Progenitor cell of endocrine pancreas (in vitro differentiated cells): ENCODE data around the gene LDLRAD1. TPM values are rescaled to one million over a fixed set of nuclear protein-coding genes. Genes with fewer than 3 reads are reported as not detected.
A peak's percentile ranks its signal among the peaks of the same experiment; 100 is the strongest.
"Not testable (repeated sequence)": the region's sequence is repeated elsewhere in the genome, so short reads cannot be mapped to it uniquely, and the experiment has no call there.

Source experiments
- DNase-seq: peaks from one replicate; pipeline ENCODE4 v3.0.0; 2021; ENCODE audit warnings: low spot score; ENCODE audit not compliant: unreplicated experiment
- H3K27ac Mint-ChIP-seq: 2 replicates; pipeline ENCODE4 v1.8.0; 2021; ENCODE audit warnings: mild to moderate bottlenecking, moderate library complexity, mixed read lengths
- H3K27me3 Mint-ChIP-seq: 2 replicates; pipeline ENCODE4 v1.8.0; 2021; ENCODE audit warnings: mixed read lengths
- H3K36me3 Mint-ChIP-seq: 2 replicates; pipeline ENCODE4 v1.8.0; 2022; ENCODE audit warnings: mixed read lengths; ENCODE audit not compliant: insufficient read depth
- H3K4me1 Mint-ChIP-seq: 2 replicates; pipeline ENCODE4 v1.8.0; 2021; ENCODE audit warnings: low read depth, mixed read lengths
- H3K4me3 Mint-ChIP-seq: 2 replicates; pipeline ENCODE4 v1.8.0; 2021; ENCODE audit warnings: low read depth, mild to moderate bottlenecking, moderate library complexity, mixed read lengths
- H3K9me3 Mint-ChIP-seq: 2 replicates; pipeline ENCODE4 v1.8.0; 2021; ENCODE audit warnings: low read depth, mixed read lengths
- total RNA-seq: library from RNA; stranded (reverse); gene quantifications from 2 replicates; pipeline ENCODE4 v1.2.1, GENCODE V29; 2021
- TF ChIP-seq, protein P1 (sequence below): fragments of 200-600 bp; sonication (generic); IDR thresholded peaks from one replicate; pipeline ENCODE4 v1.5.0; 2021; ENCODE audit warnings: antibody characterized with exemption, mild to moderate bottlenecking; ENCODE audit not compliant: unreplicated experiment

Gene LDLRAD1
- total RNA-seq, 1 donor from 2014 or later = 0.84 TPM

DNA sequence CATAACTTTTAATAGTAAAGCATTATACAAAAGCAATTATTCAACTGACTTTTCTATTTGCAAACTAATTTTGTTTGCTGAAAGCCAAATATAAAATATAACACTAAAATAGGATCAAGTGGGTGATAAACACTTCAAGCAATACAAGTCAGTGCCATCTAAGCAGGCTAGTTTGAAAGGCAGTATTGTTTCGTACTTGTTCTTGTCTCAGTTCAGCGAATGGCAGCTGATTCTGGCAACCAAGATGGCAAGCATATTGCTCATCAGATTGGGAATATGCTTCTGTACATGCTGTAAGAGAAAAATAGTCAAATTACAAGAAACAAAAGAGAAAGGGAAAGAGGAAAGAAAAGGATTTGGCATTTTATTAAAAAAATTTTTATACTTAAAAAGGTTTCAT lies 27.5 kb upstream of the LDLRAD1 start:
- TF ChIP-seq, protein P1, sequence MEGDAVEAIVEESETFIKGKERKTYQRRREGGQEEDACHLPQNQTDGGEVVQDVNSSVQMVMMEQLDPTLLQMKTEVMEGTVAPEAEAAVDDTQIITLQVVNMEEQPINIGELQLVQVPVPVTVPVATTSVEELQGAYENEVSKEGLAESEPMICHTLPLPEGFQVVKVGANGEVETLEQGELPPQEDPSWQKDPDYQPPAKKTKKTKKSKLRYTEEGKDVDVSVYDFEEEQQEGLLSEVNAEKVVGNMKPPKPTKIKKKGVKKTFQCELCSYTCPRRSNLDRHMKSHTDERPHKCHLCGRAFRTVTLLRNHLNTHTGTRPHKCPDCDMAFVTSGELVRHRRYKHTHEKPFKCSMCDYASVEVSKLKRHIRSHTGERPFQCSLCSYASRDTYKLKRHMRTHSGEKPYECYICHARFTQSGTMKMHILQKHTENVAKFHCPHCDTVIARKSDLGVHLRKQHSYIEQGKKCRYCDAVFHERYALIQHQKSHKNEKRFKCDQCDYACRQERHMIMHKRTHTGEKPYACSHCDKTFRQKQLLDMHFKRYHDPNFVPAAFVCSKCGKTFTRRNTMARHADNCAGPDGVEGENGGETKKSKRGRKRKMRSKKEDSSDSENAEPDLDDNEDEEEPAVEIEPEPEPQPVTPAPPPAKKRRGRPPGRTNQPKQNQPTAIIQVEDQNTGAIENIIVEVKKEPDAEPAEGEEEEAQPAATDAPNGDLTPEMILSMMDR = no peak
- no peak for DNase-seq
- Mint-ChIP-seq H3K36me3 (peaks cover 13% of the 10 kb centered on the region), H3K27ac (no peak overlapping the region), H3K9me3 (no peaks in the 10 kb centered on the region), H3K4me1 (peaks cover 7% of the 10 kb centered on the region), H3K4me3 (no peak overlapping the region), H3K27me3 (no peaks in the 10 kb centered on the region)

DNA sequence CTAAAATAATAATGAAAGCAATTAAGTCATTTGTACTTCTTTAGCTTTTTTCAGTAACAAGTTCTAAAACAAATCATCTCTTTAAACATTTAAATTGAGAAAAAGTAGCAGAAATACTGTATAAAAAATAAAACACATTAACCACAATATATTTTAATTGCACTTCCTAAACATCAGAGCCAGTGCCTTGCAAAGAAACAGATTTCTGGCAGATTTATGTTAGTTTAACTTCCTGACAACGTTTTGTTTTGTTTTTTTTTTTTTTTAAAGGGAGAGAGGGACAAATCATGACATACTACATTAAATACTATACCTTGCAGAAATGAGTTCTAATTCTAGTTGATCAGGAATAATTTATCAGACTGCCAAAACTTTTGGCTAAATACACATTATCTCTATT lies 23.8 kb upstream of the LDLRAD1 start:
- DNase-seq = no peak
- Mint-ChIP-seq H3K9me3 (no peaks in the 10 kb centered on the region), H3K27ac (no peak overlapping the region), H3K36me3 (peaks cover 19% of the 10 kb centered on the region), H3K4me3 (no peak overlapping the region), H3K27me3 (no peaks in the 10 kb centered on the region), H3K4me1 (peaks cover 4% of the 10 kb centered on the region)
- TF ChIP-seq, protein P1 = no peak

DNA sequence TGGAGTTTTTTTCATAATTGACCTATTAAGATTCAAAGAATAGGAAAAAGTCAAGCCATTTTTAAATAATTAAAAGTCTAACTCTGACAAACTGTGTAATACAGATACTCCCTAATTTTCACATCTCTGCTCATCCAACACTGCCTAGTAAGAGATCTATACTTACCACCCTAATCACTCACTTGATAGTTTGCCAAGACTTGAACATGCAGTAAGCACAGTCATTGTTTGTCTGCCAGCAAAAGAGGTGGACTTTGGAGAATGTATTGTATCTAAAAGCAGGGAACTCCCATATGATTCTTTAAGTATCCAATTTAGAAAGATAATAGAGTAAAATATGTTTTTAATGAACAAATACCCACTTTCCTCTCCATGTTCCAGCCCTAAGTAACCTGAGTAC lies 19.5 kb upstream of the LDLRAD1 start:
- peaks cover 22% of the 10 kb centered on the region for H3K36me3 Mint-ChIP-seq
- H3K27ac Mint-ChIP-seq = no peak overlapping the region
- TF ChIP-seq, protein P1 = no peak
- DNase-seq = no peak
- no peak overlapping the region for H3K4me3 Mint-ChIP-seq
- H3K4me1 Mint-ChIP-seq = no peaks in the 10 kb centered on the region
- no peaks in the 10 kb centered on the region for H3K9me3 Mint-ChIP-seq
- H3K27me3 Mint-ChIP-seq = no peaks in the 10 kb centered on the region

DNA sequence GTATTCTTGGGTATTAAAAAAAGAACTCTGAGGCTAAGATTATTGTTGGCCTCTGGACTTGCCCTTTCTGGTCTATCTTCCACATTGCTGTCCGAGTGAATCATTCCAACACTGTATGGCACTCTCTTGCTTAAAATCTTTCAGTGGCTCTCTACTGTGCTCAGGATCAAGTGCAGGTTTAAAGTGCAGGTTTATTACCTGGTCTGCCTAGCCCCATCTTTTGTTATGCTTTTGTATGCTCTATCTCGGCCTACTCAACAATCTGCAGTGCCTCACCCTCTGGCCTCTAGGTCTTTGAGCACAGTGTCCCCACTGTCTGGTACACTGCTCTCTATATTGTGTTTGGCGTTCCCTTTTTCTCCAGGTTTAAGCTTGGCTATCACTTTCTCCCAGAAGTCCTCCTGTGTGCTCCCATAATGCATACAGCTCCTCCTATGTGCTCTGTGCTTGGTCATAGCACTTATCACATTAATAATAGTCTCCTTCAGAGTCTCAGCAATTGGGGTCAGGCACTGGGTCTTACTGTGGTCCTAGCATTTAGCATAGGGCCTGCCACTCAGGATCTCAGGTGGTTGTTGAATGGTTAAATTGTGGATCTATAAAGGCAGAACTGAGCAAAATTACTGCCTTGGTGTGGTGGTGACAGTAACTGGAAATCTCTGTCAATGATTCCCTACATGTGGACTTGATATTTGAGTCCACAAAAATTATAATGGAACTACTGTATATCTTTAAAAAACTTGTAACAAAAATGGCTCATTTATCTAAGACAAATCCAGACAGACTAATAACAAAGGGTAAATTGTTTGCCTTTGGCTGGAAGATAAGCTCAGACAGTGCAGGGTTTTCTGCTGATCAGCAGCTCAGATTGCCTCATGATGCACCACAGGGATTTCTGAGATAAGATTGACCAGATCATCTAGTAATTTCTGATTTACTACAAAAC lies 10.6 kb upstream of the LDLRAD1 start:
- Mint-ChIP-seq H3K4me1 (peaks cover 24% of the 10 kb centered on the region), H3K27me3 (no peaks in the 10 kb centered on the region), H3K9me3 (no peaks in the 10 kb centered on the region), H3K4me3 (no peak overlapping the region), H3K27ac (peak overlapping the region; percentile 88), H3K36me3 (peaks cover 8% of the 10 kb centered on the region)
- DNase-seq = no peak
- TF ChIP-seq, protein P1 = no peak

DNA sequence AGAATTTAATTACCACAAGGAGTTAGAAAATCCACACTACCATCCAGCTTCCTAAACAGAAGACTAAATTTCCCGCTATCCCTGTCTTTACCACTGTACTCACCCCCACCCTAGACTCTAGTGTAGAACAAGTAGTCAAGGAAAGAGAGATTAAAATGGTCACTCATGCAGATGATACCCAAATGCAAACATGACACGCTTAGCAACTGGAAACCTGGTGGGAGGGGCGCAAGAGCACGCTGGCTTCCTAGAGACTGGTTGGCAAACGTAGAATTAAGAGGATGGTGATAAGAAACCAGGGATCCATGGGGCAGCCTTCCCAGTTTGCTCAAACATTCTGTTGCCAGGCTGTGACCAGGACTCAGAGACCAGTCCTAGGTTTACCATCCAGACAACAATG lies 9.9 kb upstream of the LDLRAD1 start:
- Mint-ChIP-seq H3K36me3 (peaks cover 8% of the 10 kb centered on the region), H3K4me3 (no peak overlapping the region), H3K9me3 (no peaks in the 10 kb centered on the region), H3K27ac (peak overlapping the region; percentile 85), H3K27me3 (no peaks in the 10 kb centered on the region), H3K4me1 (peaks cover 24% of the 10 kb centered on the region)
- TF ChIP-seq, protein P1 = no peak
- no peak for DNase-seq

DNA sequence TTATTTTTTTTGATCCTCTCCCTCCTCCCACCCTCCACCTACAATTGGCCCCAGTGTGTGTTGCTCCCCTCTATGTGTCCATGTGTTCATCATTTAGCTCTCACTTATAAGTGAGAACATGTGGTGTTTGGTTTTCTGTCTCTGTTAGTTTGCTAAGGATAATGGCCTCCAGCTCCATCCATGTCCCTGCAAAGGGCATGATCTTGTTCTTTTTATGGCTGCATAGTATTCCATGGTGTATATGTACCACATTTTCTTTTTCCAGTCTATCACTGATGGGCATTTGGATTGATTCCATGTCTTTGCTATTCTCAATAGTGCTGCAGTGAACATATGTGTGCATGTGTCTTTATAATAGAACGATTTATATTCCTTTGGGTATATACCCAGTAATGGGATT lies 6.8 kb upstream of the LDLRAD1 start:
- H3K27ac Mint-ChIP-seq, H3K27me3 Mint-ChIP-seq, DNase-seq, H3K9me3 Mint-ChIP-seq, H3K4me3 Mint-ChIP-seq, H3K36me3 Mint-ChIP-seq: not testable (repeated sequence)
- H3K4me1 Mint-ChIP-seq = peaks cover 20% of the 10 kb centered on the region
